ENCODE results near the gene LAMA2.

Gene LAMA2

GRCh38 chr6:128966934-128967333, 84.0 kb downstream of the LAMA2 start:
- TF ChIP-seq, protein P1, sequence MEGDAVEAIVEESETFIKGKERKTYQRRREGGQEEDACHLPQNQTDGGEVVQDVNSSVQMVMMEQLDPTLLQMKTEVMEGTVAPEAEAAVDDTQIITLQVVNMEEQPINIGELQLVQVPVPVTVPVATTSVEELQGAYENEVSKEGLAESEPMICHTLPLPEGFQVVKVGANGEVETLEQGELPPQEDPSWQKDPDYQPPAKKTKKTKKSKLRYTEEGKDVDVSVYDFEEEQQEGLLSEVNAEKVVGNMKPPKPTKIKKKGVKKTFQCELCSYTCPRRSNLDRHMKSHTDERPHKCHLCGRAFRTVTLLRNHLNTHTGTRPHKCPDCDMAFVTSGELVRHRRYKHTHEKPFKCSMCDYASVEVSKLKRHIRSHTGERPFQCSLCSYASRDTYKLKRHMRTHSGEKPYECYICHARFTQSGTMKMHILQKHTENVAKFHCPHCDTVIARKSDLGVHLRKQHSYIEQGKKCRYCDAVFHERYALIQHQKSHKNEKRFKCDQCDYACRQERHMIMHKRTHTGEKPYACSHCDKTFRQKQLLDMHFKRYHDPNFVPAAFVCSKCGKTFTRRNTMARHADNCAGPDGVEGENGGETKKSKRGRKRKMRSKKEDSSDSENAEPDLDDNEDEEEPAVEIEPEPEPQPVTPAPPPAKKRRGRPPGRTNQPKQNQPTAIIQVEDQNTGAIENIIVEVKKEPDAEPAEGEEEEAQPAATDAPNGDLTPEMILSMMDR (IDR thresholded peaks at IDR 0.05; ENCODE audit: low read depth, low read length): no peak
- Histone ChIP-seq H3K9me3 (ENCODE audit: severe bottlenecking) (no peaks in the 10 kb centered on the region), H3K4me3 (ENCODE audit: low read depth, low read length) (no peak overlapping the region), H3K27ac (no peak overlapping the region), H3K36me3 (no peaks in the 10 kb centered on the region), H3K27me3 (ENCODE audit: insufficient read depth, low read depth, severe bottlenecking) (no peaks in the 10 kb centered on the region)
- no peak for DNase-seq

- TF ChIP-seq, protein P1 (IDR thresholded peaks at IDR 0.05; ENCODE audit: low read depth, low read length): no peak
- H3K27ac ChIP-seq: no peak overlapping the region
- no peaks in the 10 kb centered on the region for H3K27me3 ChIP-seq (ENCODE audit: insufficient read depth, low read depth, severe bottlenecking)
- H3K4me3 ChIP-seq (ENCODE audit: low read depth, low read length): no peak overlapping the region
- H3K9me3 ChIP-seq (ENCODE audit: severe bottlenecking): no peaks in the 10 kb centered on the region
- H3K36me3 ChIP-seq: no peaks in the 10 kb centered on the region
- no peak for DNase-seq
Observed at GRCh38 chr6:128979071-128979470, 96.1 kb downstream of the LAMA2 start.

DNA sequence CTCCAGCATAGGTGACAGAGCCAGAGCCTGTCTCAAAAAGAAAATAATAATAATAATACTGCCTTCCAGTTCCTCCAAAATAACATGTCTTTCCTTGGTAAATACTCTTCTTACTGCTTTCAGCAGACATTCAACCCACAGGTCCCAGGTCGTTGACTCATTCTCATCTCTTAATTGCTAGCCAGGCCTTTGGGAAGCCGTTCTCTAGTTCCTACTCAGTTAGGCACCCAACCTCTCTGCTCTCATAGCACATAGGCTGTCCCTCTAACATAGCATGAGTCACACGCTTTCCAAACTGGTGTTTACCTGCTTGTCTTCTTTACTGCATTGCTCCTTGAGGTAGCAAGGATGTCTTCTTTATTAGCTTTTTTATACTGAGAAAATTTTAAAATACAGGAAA, 98.8 kb downstream of the LAMA2 start:
- Histone ChIP-seq H3K27ac (no peak overlapping the region), H3K27me3 (ENCODE audit: insufficient read depth, low read depth, severe bottlenecking) (no peaks in the 10 kb centered on the region), H3K4me3 (ENCODE audit: low read depth, low read length) (no peak overlapping the region), H3K36me3 (no peaks in the 10 kb centered on the region), H3K9me3 (ENCODE audit: severe bottlenecking) (no peaks in the 10 kb centered on the region)
- DNase-seq: no peak
- TF ChIP-seq, protein P1 (IDR thresholded peaks at IDR 0.05; ENCODE audit: low read depth, low read length): no peak

- DNase-seq: no peak
- TF ChIP-seq, protein P1 (IDR thresholded peaks at IDR 0.05; ENCODE audit: low read depth, low read length): no peak
Observed at GRCh38 chr6:128990360-128990759, 107.4 kb downstream of the LAMA2 start.

GRCh38 chr6:128990915-128991314, 108.0 kb downstream of the LAMA2 start:
- Histone ChIP-seq H3K27ac (no peak overlapping the region), H3K36me3 (no peaks in the 10 kb centered on the region), H3K27me3 (ENCODE audit: insufficient read depth, low read depth, severe bottlenecking) (no peaks in the 10 kb centered on the region), H3K4me3 (ENCODE audit: low read depth, low read length) (no peak overlapping the region), H3K9me3 (ENCODE audit: severe bottlenecking) (no peaks in the 10 kb centered on the region)
- TF ChIP-seq, protein P1 (IDR thresholded peaks at IDR 0.05; ENCODE audit: low read depth, low read length): no peak
- DNase-seq: no peak

More at GRCh38 chr6:128990360-128990759, 107.4 kb downstream of the LAMA2 start:
- Histone ChIP-seq H3K9me3 (ENCODE audit: severe bottlenecking) (no peaks in the 10 kb centered on the region), H3K27me3 (ENCODE audit: insufficient read depth, low read depth, severe bottlenecking) (no peaks in the 10 kb centered on the region), H3K4me3 (ENCODE audit: low read depth, low read length) (no peak overlapping the region), H3K27ac (no peak overlapping the region), H3K36me3 (no peaks in the 10 kb centered on the region)

DNA sequence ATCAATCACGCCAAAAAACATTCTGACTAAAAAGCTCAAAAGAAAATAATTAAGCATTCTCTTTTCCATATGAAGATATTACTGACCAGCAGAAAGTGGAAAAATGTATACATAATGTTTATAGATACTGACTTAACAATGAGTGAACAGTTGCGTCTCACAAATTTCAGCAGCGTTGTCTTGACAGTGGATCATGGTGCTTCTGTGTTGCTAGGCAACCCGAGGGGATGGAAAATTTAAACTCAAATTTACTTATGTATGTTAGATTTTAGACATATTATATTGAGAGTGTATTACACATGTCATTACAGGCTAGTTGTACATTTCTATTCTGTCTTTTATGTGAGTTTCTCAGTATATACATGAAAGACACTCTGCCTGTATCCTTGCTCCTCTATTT, 110.2 kb downstream of the LAMA2 start:
- TF ChIP-seq, protein P1 (IDR thresholded peaks at IDR 0.05; ENCODE audit: low read depth, low read length): no peak
- no peaks in the 10 kb centered on the region for H3K27me3 ChIP-seq (ENCODE audit: insufficient read depth, low read depth, severe bottlenecking)
- no peaks in the 10 kb centered on the region for H3K36me3 ChIP-seq
- no peak overlapping the region for H3K4me3 ChIP-seq (ENCODE audit: low read depth, low read length)
- no peaks in the 10 kb centered on the region for H3K9me3 ChIP-seq (ENCODE audit: severe bottlenecking)
- H3K27ac ChIP-seq: no peak overlapping the region
- DNase-seq: no peak

Data from WERI-Rb-1 (cell line).